Activated naive CD4-positive, alpha-beta T cell treated with anti-CD3 and anti-CD28 coated beads, Interleukin-2, amount 10 ng/mL, durations not matched to agents 7 days and 5 days (primary cell): ENCODE results near the gene PCDHA6.
"Not testable (repeated sequence)": the region's sequence is repeated elsewhere in the genome, so short reads cannot be mapped to it uniquely, and the experiment has no call there.

ENCODE experiments used
- CTCF ChIA-PET: fragments of 350-600 bp; sonication (Branson Sonifier 250); formaldehyde crosslinking; loops from one replicate; lab custom pipeline; 2021; ENCODE audit warnings: antibody characterized with exemption; lab: Charles Lee
- DNase-seq: peaks from one replicate; pipeline ENCODE4 v3.0.0-alpha.2; 2020
- H3K27ac Mint-ChIP-seq: one replicate; pipeline ENCODE4 v1.8.0; 2021; ENCODE audit warnings: mild to moderate bottlenecking, moderate library complexity, mixed read lengths
- H3K27me3 Mint-ChIP-seq: one replicate; pipeline ENCODE4 v1.8.0; 2021; ENCODE audit warnings: mild to moderate bottlenecking, mixed read lengths
- H3K36me3 Mint-ChIP-seq: one replicate; pipeline ENCODE4 v1.8.0; 2021; ENCODE audit warnings: mixed read lengths
- H3K4me1 Mint-ChIP-seq: one replicate; pipeline ENCODE4 v1.8.0; 2021; ENCODE audit warnings: mixed read lengths
- H3K4me3 Mint-ChIP-seq: one replicate; pipeline ENCODE4 v1.8.0; 2021; ENCODE audit warnings: mild to moderate bottlenecking, moderate library complexity, mixed read lengths
- H3K9me3 Mint-ChIP-seq: one replicate; pipeline ENCODE4 v1.8.0; 2021; ENCODE audit warnings: mixed read lengths

PCDHA6 gene

GRCh38 chr5:140801494-140801841 lies 26.3 kb upstream of the PCDHA6 start:
- H3K36me3 Mint-ChIP-seq: peaks cover 2% of the 10 kb centered on the region
- CTCF ChIA-PET: no interaction called here
- DNase-seq: no peak
- H3K27ac Mint-ChIP-seq: no peak overlapping the region
- H3K9me3 Mint-ChIP-seq: peaks cover 23% of the 10 kb centered on the region
- peaks cover 4% of the 10 kb centered on the region for H3K27me3 Mint-ChIP-seq
- no peaks in the 10 kb centered on the region for H3K4me1 Mint-ChIP-seq
- no peak overlapping the region for H3K4me3 Mint-ChIP-seq

GRCh38 chr5:140802381-140802780 lies 25.4 kb upstream of the PCDHA6 start:
- peak overlapping the region; percentile 49 for H3K27ac Mint-ChIP-seq
- peaks cover 25% of the 10 kb centered on the region for H3K9me3 Mint-ChIP-seq
- H3K27me3 Mint-ChIP-seq, H3K4me1 Mint-ChIP-seq, DNase-seq, H3K4me3 Mint-ChIP-seq, H3K36me3 Mint-ChIP-seq, CTCF ChIA-PET: not testable (repeated sequence)

GRCh38 chr5:140802781-140803271 lies 24.9 kb upstream of the PCDHA6 start:
- no peak overlapping the region for H3K4me3 Mint-ChIP-seq
- peaks cover 29% of the 10 kb centered on the region for H3K9me3 Mint-ChIP-seq
- H3K4me1 Mint-ChIP-seq: no peaks in the 10 kb centered on the region
- peaks cover 3% of the 10 kb centered on the region for H3K36me3 Mint-ChIP-seq
- DNase-seq: no peak
- CTCF ChIA-PET: no interaction called here
- peak overlapping the region; percentile 7 for H3K27ac Mint-ChIP-seq
- H3K27me3 Mint-ChIP-seq: peaks cover 10% of the 10 kb centered on the region

- Mint-ChIP-seq H3K36me3 (peaks cover 3% of the 10 kb centered on the region), H3K27me3 (peaks cover 11% of the 10 kb centered on the region), H3K4me1 (no peaks in the 10 kb centered on the region), H3K27ac (no peak within 1 kb of the TSS), H3K9me3 (peaks cover 28% of the 10 kb centered on the region), H3K4me3 (no peak within 1 kb of the TSS)
- CTCF ChIA-PET: interaction anchor here (0.9 to 1.3 kb wide), 3 partner anchors 12 to 57 kb away, joined by 3 read pairs; no protein-coding TSS in a partner anchor
- peak; percentile 45 for DNase-seq
Observed at GRCh38 chr5:140806834-140807775, 20.7 kb upstream of the PCDHA6 start, which contains the start of gene PCDHA4. Gene PCDHA4 (plus strand): TSS chr5:140807068.

GRCh38 chr5:140808241-140808888 lies 19.4 kb upstream of the PCDHA6 start:
- not testable (repeated sequence) for H3K4me3 Mint-ChIP-seq, H3K36me3 Mint-ChIP-seq, DNase-seq, H3K4me1 Mint-ChIP-seq, H3K27ac Mint-ChIP-seq
- peaks cover 29% of the 10 kb centered on the region for H3K9me3 Mint-ChIP-seq
- peaks cover 11% of the 10 kb centered on the region for H3K27me3 Mint-ChIP-seq
- CTCF ChIA-PET: interaction anchor here (0.9 to 1.1 kb wide), 2 partner anchors 25 to 56 kb away, joined by 3 read pairs; no protein-coding TSS in a partner anchor

- no peak for DNase-seq
- Mint-ChIP-seq H3K4me1 (no peaks in the 10 kb centered on the region), H3K9me3 (peaks cover 28% of the 10 kb centered on the region), H3K27me3 (peaks cover 11% of the 10 kb centered on the region), H3K4me3 (no peak overlapping the region), H3K36me3 (peaks cover 1% of the 10 kb centered on the region), H3K27ac (no peak overlapping the region)
- CTCF ChIA-PET: no interaction called here
Observed at GRCh38 chr5:140808889-140809291, 18.9 kb upstream of the PCDHA6 start.

GRCh38 chr5:140821375-140822280 lies 6.1 kb upstream of the PCDHA6 start, which contains the start of gene PCDHA5:
Gene PCDHA5 (plus strand): TSS chr5:140821613.
- CTCF ChIA-PET: interaction anchor here (0.9 to 1.2 kb wide), 2 partner anchors 12 to 549 kb away, joined by 3 read pairs; no protein-coding TSS in a partner anchor
- no peaks in the 10 kb centered on the region for H3K4me1 Mint-ChIP-seq

GRCh38 chr5:140822281-140822629 lies 5.5 kb upstream of the PCDHA6 start:
- Mint-ChIP-seq H3K4me3 (no peak overlapping the region), H3K36me3 (no peaks in the 10 kb centered on the region), H3K9me3 (peaks cover 13% of the 10 kb centered on the region), H3K27ac (no peak overlapping the region), H3K27me3 (peaks cover 3% of the 10 kb centered on the region), H3K4me1 (no peaks in the 10 kb centered on the region)
- no peak for DNase-seq
- CTCF ChIA-PET: no interaction called here

More at GRCh38 chr5:140821375-140822280, 6.1 kb upstream of the PCDHA6 start, which contains the start of gene PCDHA5:
- Mint-ChIP-seq H3K4me3 (no peak within 1 kb of the TSS), H3K27me3 (peaks cover 3% of the 10 kb centered on the region), H3K9me3 (peaks cover 10% of the 10 kb centered on the region), H3K27ac (no peak within 1 kb of the TSS), H3K36me3 (no peaks in the 10 kb centered on the region)
- peak; percentile 50 for DNase-seq

- DNase-seq, H3K36me3 Mint-ChIP-seq, H3K27me3 Mint-ChIP-seq, H3K4me1 Mint-ChIP-seq, H3K4me3 Mint-ChIP-seq, H3K27ac Mint-ChIP-seq, CTCF ChIA-PET: not testable (repeated sequence)
- peaks cover 15% of the 10 kb centered on the region for H3K9me3 Mint-ChIP-seq
Observed at GRCh38 chr5:140822969-140823368, 4.8 kb upstream of the PCDHA6 start.

GRCh38 chr5:140823475-140823874 lies 4.3 kb upstream of the PCDHA6 start:
- CTCF ChIA-PET: no interaction called here
- Mint-ChIP-seq H3K27me3 (peaks cover 10% of the 10 kb centered on the region), H3K27ac (no peak overlapping the region), H3K36me3 (peaks cover 2% of the 10 kb centered on the region), H3K4me3 (no peak overlapping the region), H3K4me1 (no peaks in the 10 kb centered on the region), H3K9me3 (peaks cover 17% of the 10 kb centered on the region)
- no peak for DNase-seq

GRCh38 chr5:140828362-140828737 lies 590 bp downstream of the PCDHA6 start:
- H3K9me3 Mint-ChIP-seq: peaks cover 22% of the 10 kb centered on the region
- H3K27me3 Mint-ChIP-seq: peaks cover 13% of the 10 kb centered on the region
- H3K4me3 Mint-ChIP-seq: no peak overlapping the region
- no peaks in the 10 kb centered on the region for H3K4me1 Mint-ChIP-seq
- peaks cover 4% of the 10 kb centered on the region for H3K36me3 Mint-ChIP-seq
- CTCF ChIA-PET: interaction anchor here (1.1 kb wide), 1 partner anchor 30 kb away, joined by 3 read pairs; no protein-coding TSS in a partner anchor
- H3K27ac Mint-ChIP-seq: peak overlapping the region; percentile 58
- no peak for DNase-seq

- DNase-seq, H3K4me1 Mint-ChIP-seq, H3K4me3 Mint-ChIP-seq, CTCF ChIA-PET, H3K27ac Mint-ChIP-seq, H3K36me3 Mint-ChIP-seq: not testable (repeated sequence)
- Mint-ChIP-seq H3K9me3 (peaks cover 28% of the 10 kb centered on the region), H3K27me3 (peaks cover 18% of the 10 kb centered on the region)
Observed at GRCh38 chr5:140829511-140830501, 2.0 kb downstream of the PCDHA6 start.

GRCh38 chr5:140833993-140834392 lies 6.2 kb downstream of the PCDHA6 start, which contains the start of gene PCDHA7:
Gene PCDHA7 (plus strand): TSS chr5:140834269. CDS start chr5:140834384, 115 bp downstream.
- CTCF ChIA-PET: no interaction called here
- Mint-ChIP-seq H3K4me1 (no peaks in the 10 kb centered on the region), H3K4me3 (no peak within 1 kb of the TSS), H3K9me3 (peaks cover 21% of the 10 kb centered on the region), H3K36me3 (no peaks in the 10 kb centered on the region), H3K27ac (peak within 1 kb of the TSS; percentile 24), H3K27me3 (peaks cover 14% of the 10 kb centered on the region)
- DNase-seq: no peak
